GM19397 (cell line): ENCODE measurements around the gene PGM1.

Source experiments
- ATAC-seq: cut with Tn5 transposase; IDR thresholded peaks from one replicate; pipeline ENCODE4 v1.9.1; 2021; ENCODE audit warnings: mild to moderate bottlenecking, moderate library complexity; ENCODE audit not compliant: unreplicated experiment

The PGM1 gene

GRCh38 chr1:63663873-63664272 lies 70.7 kb downstream of the PGM1 start:
- ATAC-seq: no peak

- ATAC-seq: no peak
These were observed 71.5 kb downstream of the PGM1 start for GRCh38 chr1:63664742-63665141.

- no peak for ATAC-seq
These were observed 72.2 kb downstream of the PGM1 start for GRCh38 chr1:63665410-63665809.

GRCh38 chr1:63665824-63666223 lies 72.6 kb downstream of the PGM1 start:
- no peak for ATAC-seq

- ATAC-seq: no peak
These were observed 75.1 kb downstream of the PGM1 start for GRCh38 chr1:63668298-63668697.

- ATAC-seq: no peak
These were observed 76.1 kb downstream of the PGM1 start for GRCh38 chr1:63669151-63669961.

GRCh38 chr1:63670164-63670563 lies 77.0 kb downstream of the PGM1 start:
- ATAC-seq: no peak

- no peak for ATAC-seq
These were observed 78.3 kb downstream of the PGM1 start for GRCh38 chr1:63671514-63671913.

- ATAC-seq: no peak
These were observed 81.1 kb downstream of the PGM1 start for GRCh38 chr1:63674238-63674864.

- ATAC-seq: no peak
These were observed 81.7 kb downstream of the PGM1 start for GRCh38 chr1:63674865-63675419.

- no peak for ATAC-seq
These were observed 82.3 kb downstream of the PGM1 start for GRCh38 chr1:63675420-63675931.

GRCh38 chr1:63677497-63677896 lies 84.3 kb downstream of the PGM1 start:
- no peak for ATAC-seq

- no peak for ATAC-seq
These were observed 85.0 kb downstream of the PGM1 start for GRCh38 chr1:63678200-63678599.

- ATAC-seq: no peak
These were observed 85.9 kb downstream of the PGM1 start for GRCh38 chr1:63679076-63679475.

- no peak for ATAC-seq
These were observed 86.4 kb downstream of the PGM1 start for GRCh38 chr1:63679589-63679988.

GRCh38 chr1:63682936-63683335 lies 89.7 kb downstream of the PGM1 start:
- no peak for ATAC-seq

GRCh38 chr1:63683759-63684158 lies 90.5 kb downstream of the PGM1 start:
- ATAC-seq: no peak

- no peak for ATAC-seq
These were observed 93.5 kb downstream of the PGM1 start for GRCh38 chr1:63686696-63687095.

- no peak for ATAC-seq
These were observed 95.2 kb downstream of the PGM1 start for GRCh38 chr1:63688302-63688890.

GRCh38 chr1:63690966-63691700 lies 97.9 kb downstream of the PGM1 start:
- ATAC-seq: no peak
